Measurements from ENCODE around the gene NCOA3. TPM values are rescaled to one million over a fixed set of nuclear protein-coding genes. Genes with fewer than 3 reads are reported as not detected.
A peak's percentile ranks its signal among the peaks of the same experiment; 100 is the strongest.

The NCOA3 gene
- polyA plus RNA-seq, 3 donors, result 13.5 to 21.8 (median 21.3) TPM

DNA sequence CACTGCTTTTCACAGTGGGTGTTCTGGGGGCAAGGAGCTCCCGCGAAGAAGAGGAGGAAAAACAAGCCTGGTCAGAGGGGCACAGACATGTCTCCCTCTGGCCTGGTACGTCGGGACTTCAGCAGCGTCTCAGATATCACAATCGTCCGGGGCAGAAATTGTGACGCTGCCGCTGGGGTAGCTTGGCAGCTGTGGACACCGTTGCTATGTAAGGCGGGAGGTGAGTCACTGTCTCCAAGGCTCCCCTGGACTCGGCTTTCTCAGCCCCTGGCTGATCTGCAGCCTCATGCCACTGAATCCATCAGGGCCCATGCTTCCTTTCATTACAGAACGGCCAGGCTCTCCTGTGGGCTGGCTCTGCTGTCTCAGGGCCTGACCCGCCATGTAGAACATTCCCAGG, 184.9 kb downstream of the NCOA3 start:
- Histone ChIP-seq H4K20me1 (ENCODE audit: insufficient read depth, low read length) (peaks cover 100% of the 10 kb centered on the region), H3K36me3 (replicated peaks in 1 of 2; ENCODE audit: control insufficient read depth in 1 of 2, insufficient read depth in 2 of 2, low read length in 2 of 2) (peaks cover 76 to 99% of the 10 kb centered on the region in 2 donors)
- intact Hi-C loops (cut with micrococcal nuclease), result no loop called here

DNA sequence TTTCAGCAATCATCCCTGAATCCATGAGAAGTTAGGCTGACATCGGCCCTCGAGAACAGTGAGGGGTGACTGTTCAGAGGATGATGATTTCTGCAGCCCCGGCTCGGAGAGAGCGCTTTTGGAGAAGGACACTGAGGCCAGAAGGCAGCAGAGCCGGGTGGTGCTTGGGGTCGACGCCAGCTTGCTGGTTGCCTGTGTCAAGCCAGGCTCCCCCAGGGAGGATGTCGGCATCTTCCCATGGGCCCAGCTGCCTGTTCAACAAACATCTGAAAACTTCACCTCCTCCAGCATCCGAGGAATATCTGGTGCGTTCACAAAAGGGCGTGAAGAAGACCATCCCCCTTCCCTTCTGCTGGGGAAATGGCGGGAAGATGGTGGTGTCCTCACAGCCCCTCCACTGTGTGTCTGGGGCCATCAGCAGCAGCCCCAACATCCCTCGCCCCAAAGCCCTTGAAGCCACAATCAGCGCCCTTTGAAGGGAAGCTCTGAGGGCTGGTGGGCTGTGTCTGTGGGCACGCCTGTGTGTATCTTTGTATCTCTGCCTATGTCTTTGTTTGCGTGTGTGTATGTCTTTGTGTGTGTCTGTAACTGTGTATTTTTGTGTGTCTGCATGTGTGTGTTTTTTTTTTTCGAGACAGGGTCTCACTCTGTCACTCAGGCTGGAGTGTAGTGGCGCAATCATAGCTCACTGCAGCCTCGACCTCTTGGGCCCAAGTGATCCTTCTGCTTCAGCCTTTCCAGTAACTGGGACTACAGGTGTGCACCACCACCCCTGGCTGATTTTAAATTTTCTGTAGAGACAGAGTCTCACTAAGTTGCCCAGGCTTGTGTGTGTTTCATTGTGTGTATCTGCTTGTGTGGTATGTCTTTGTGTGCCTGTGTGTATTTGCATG, 185.7 kb downstream of the NCOA3 start:
- H4K20me1 ChIP-seq (ENCODE audit: insufficient read depth, low read length), result peaks cover 100% of the 10 kb centered on the region
- H3K4me1 ChIP-seq (ENCODE audit: control insufficient read depth in 1 of 2, insufficient read depth in 2 of 2, low read length in 2 of 2), result no peaks in the 10 kb centered on the region
- H3K4me1 Mint-ChIP-seq, result no peaks in the 10 kb centered on the region
- intact Hi-C loops (cut with micrococcal nuclease), result no loop called here
- H3K9me3 ChIP-seq (replicated peaks in 1 of 2; ENCODE audit: control insufficient read depth in 1 of 2, insufficient read depth in 1 of 2, low read length in 2 of 2), result peaks cover 12 to 15% of the 10 kb centered on the region in 2 donors
- H3K27me3 Mint-ChIP-seq (ENCODE audit: low read depth in 3 of 3), result peaks cover 0 to 2% (median 1%) of the 10 kb centered on the region in 3 donors
- H3K4me3 Mint-ChIP-seq, result no peak overlapping the region
- H3K4me2 ChIP-seq (replicated peaks; ENCODE audit: extremely low read depth, low read length, poor library complexity, severe bottlenecking), result no peak overlapping the region
- no peak overlapping the region for H3K9ac ChIP-seq (ENCODE audit: insufficient read depth, low read length, poor library complexity, severe bottlenecking)
- 94% methylated on average over 15 of the region's 20 CpGs for WGBS (ENCODE audit: insufficient coverage)
- TF ChIP-seq, protein P1, sequence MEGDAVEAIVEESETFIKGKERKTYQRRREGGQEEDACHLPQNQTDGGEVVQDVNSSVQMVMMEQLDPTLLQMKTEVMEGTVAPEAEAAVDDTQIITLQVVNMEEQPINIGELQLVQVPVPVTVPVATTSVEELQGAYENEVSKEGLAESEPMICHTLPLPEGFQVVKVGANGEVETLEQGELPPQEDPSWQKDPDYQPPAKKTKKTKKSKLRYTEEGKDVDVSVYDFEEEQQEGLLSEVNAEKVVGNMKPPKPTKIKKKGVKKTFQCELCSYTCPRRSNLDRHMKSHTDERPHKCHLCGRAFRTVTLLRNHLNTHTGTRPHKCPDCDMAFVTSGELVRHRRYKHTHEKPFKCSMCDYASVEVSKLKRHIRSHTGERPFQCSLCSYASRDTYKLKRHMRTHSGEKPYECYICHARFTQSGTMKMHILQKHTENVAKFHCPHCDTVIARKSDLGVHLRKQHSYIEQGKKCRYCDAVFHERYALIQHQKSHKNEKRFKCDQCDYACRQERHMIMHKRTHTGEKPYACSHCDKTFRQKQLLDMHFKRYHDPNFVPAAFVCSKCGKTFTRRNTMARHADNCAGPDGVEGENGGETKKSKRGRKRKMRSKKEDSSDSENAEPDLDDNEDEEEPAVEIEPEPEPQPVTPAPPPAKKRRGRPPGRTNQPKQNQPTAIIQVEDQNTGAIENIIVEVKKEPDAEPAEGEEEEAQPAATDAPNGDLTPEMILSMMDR (IDR thresholded peaks at IDR 0.05), result no peak
- H3K9me3 Mint-ChIP-seq, result peaks cover 10 to 20% (median 17%) of the 10 kb centered on the region in 7 donors
- no peak overlapping the region for H3K27ac Mint-ChIP-seq
- no peaks in the 10 kb centered on the region for H3K27me3 ChIP-seq (ENCODE audit: control insufficient read depth in 2 of 2, insufficient read depth in 2 of 2, low read length in 2 of 2)
- DNase-seq, result no peak
- no peak overlapping the region for H2AFZ ChIP-seq (ENCODE audit: insufficient read depth, low read depth, low read length, poor library complexity, severe bottlenecking)
- H3K4me3 ChIP-seq (replicated peaks in 1 of 3; ENCODE audit: low read depth in 2 of 3, low read length in 3 of 3), result no peak overlapping the region
- H3K36me3 Mint-ChIP-seq, result peaks cover 87 to 96% of the 10 kb centered on the region in 2 donors
- no peak overlapping the region for H3K27ac ChIP-seq (ENCODE audit: low read depth in 1 of 2, low read length in 2 of 2)
- no peaks in the 10 kb centered on the region for H3K79me2 ChIP-seq (ENCODE audit: insufficient read depth, low read length)
- H3K36me3 ChIP-seq (replicated peaks in 1 of 2; ENCODE audit: control insufficient read depth in 1 of 2, insufficient read depth in 2 of 2, low read length in 2 of 2), result peaks cover 69 to 99% of the 10 kb centered on the region in 2 donors

More for the DNA sequence above, 184.9 kb downstream of the NCOA3 start:
- H3K79me2 ChIP-seq (ENCODE audit: insufficient read depth, low read length), result no peaks in the 10 kb centered on the region
- H2AFZ ChIP-seq (ENCODE audit: insufficient read depth, low read depth, low read length, poor library complexity, severe bottlenecking), result no peak overlapping the region
- WGBS (ENCODE audit: insufficient coverage), result 98% methylated on average over 14 of the region's 14 CpGs
- H3K9me3 ChIP-seq (replicated peaks in 1 of 2; ENCODE audit: control insufficient read depth in 1 of 2, insufficient read depth in 1 of 2, low read length in 2 of 2), result peaks cover 4 to 7% of the 10 kb centered on the region in 2 donors
- peaks cover 8 to 15% (median 11%) of the 10 kb centered on the region in 7 donors for H3K9me3 Mint-ChIP-seq
- H3K4me3 ChIP-seq (replicated peaks in 1 of 3; ENCODE audit: low read depth in 2 of 3, low read length in 3 of 3), result no peak overlapping the region
- H3K27me3 ChIP-seq (ENCODE audit: control insufficient read depth in 2 of 2, insufficient read depth in 2 of 2, low read length in 2 of 2), result no peaks in the 10 kb centered on the region
- H3K4me1 ChIP-seq (ENCODE audit: control insufficient read depth in 1 of 2, insufficient read depth in 2 of 2, low read length in 2 of 2), result no peaks in the 10 kb centered on the region
- H3K4me3 Mint-ChIP-seq, result no peak overlapping the region
- TF ChIP-seq, protein P1 (IDR thresholded peaks at IDR 0.05), result no peak
- no peaks in the 10 kb centered on the region for H3K4me1 Mint-ChIP-seq
- H3K27ac ChIP-seq (ENCODE audit: low read depth in 1 of 2, low read length in 2 of 2), result no peak overlapping the region
- no peak overlapping the region for H3K4me2 ChIP-seq (replicated peaks; ENCODE audit: extremely low read depth, low read length, poor library complexity, severe bottlenecking)
- peak overlapping the region in 1 of 7 donors; percentile 38 for H3K27ac Mint-ChIP-seq
- no peak overlapping the region for H3K9ac ChIP-seq (ENCODE audit: insufficient read depth, low read length, poor library complexity, severe bottlenecking)
- peaks cover 0 to 2% (median 1%) of the 10 kb centered on the region in 3 donors for H3K27me3 Mint-ChIP-seq (ENCODE audit: low read depth in 3 of 3)
- no peak for DNase-seq
- H3K36me3 Mint-ChIP-seq, result peaks cover 93 to 97% of the 10 kb centered on the region in 2 donors

All from CD14-positive monocyte (primary cell).